Measurements from ENCODE around the gene PHF2. TPM values are rescaled to one million over a fixed set of nuclear protein-coding genes. Genes with fewer than 3 reads are reported as not detected.

Gene PHF2
- total RNA-seq, 6 experiments from 2014 or later: 15.4 to 17.5 (median 16.6) TPM

- H3K27me3 Mint-ChIP-seq (ENCODE audit: insufficient read depth): peaks cover 3% of the 10 kb centered on the region; the same call in 1 of the 2 replicates
Observed at GRCh38 chr9:93713716-93714115, 137.3 kb downstream of the PHF2 start.

DNA sequence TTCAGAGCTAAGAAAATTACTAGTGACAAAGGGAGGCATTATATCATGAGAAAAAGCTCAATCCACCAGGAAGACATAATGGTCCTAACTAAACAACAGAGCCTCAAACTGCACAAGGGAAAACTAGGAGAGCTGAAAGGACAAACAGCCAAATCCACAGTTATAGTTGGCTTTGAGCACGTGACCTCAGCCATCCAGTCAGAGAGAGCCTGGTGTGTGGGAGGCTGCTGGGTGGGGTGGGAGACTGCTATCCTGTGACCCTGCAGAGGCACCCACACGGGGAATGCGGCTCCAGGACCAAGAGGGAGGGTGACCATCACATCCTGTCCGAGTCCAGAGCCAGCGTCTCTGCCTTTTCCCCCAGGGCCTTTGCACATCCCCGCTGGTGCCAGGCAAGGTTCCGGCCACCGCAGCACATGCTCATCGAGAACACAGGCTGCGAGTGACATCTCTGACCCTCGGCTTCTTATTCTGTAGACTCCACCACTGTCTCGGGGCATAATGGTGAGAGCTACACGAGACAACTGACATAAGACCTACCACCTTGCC, 145.1 kb downstream of the PHF2 start:
- no peaks in the 10 kb centered on the region for H3K36me3 Mint-ChIP-seq (ENCODE audit: low read depth)
- no peak overlapping the region for H3K4me3 Mint-ChIP-seq
- no peak overlapping the region for H3K27ac Mint-ChIP-seq
- no peak for TF ChIP-seq CTCF (IDR thresholded peaks at IDR 0.05)
- no peak for DNase-seq
- H3K27me3 Mint-ChIP-seq (ENCODE audit: insufficient read depth): peaks cover 2% of the 10 kb centered on the region; the same call in 1 of the 2 replicates
- H3K4me1 Mint-ChIP-seq (ENCODE audit: low read depth): no peaks in the 10 kb centered on the region
- H3K9me3 Mint-ChIP-seq: peaks cover 14% of the 10 kb centered on the region; the same call in 1 of the 2 replicates

More at GRCh38 chr9:93713716-93714115, 137.3 kb downstream of the PHF2 start:
- Mint-ChIP-seq H3K9me3 (peaks cover 11% of the 10 kb centered on the region; the same call in 1 of the 2 replicates), H3K4me3 (no peak overlapping the region), H3K36me3 (ENCODE audit: low read depth) (no peaks in the 10 kb centered on the region), H3K27ac (no peak overlapping the region), H3K4me1 (ENCODE audit: low read depth) (no peaks in the 10 kb centered on the region; the same call in 1 of the 2 replicates)
- no peak for TF ChIP-seq CTCF (IDR thresholded peaks at IDR 0.05)
- no peak for DNase-seq

GRCh38 chr9:93724852-93725251, 148.5 kb downstream of the PHF2 start:
- Mint-ChIP-seq H3K9me3 (peaks cover 19% of the 10 kb centered on the region), H3K4me3 (no peak overlapping the region), H3K27me3 (ENCODE audit: insufficient read depth) (peaks cover 2% of the 10 kb centered on the region), H3K4me1 (ENCODE audit: low read depth) (no peaks in the 10 kb centered on the region), H3K36me3 (ENCODE audit: low read depth) (no peaks in the 10 kb centered on the region), H3K27ac (no peak overlapping the region)
- no peak for DNase-seq
- TF ChIP-seq CTCF (IDR thresholded peaks at IDR 0.05): no peak

DNA sequence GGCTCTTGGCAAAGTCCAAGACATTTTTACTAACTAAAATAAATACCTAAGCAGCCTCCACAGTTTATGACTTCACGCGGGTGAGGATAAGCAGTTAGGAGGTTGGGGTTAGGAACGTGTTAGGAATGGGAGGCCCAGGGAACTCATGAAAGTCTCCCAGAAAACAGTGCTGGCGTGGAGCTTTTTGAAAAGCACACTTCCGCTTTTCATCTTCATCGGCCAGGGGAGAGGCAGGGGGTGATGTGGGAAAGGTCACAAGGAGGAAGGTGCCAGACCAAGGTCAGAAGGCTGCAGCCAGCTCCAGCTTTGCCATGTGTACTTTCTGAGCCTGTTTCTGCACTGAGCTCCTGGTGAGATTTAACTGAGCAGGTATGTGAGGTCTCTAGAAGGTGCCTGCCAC, 149.0 kb downstream of the PHF2 start:
- DNase-seq: no peak
- Mint-ChIP-seq H3K4me3 (no peak overlapping the region), H3K27me3 (ENCODE audit: insufficient read depth) (peaks cover 2% of the 10 kb centered on the region)

DNA sequence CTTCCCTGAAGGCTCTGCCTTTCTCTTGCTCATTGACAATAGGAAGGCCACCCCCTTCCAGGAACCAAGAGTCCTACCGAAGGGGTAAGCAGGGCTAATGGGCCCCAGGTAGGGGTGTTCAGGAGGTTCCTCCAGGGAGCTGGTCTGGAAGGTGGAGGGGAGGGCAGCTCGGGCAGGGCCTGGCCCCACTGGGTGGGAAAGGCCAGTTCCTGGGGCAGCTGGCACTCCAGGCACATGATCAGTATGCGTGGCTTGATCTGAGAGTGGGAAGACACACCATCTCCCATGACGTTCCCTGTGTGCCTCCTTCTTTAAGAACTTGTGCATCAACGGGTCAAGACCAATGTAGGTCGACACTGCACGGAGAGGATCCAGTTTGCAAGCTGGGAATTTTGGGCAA, 149.8 kb downstream of the PHF2 start:
- H3K9me3 Mint-ChIP-seq: peaks cover 21% of the 10 kb centered on the region
- no peak for TF ChIP-seq CTCF (IDR thresholded peaks at IDR 0.05)
- no peak overlapping the region for H3K4me3 Mint-ChIP-seq
- H3K4me1 Mint-ChIP-seq (ENCODE audit: low read depth): no peaks in the 10 kb centered on the region
- H3K27me3 Mint-ChIP-seq (ENCODE audit: insufficient read depth): peaks cover 2% of the 10 kb centered on the region
- no peak overlapping the region for H3K27ac Mint-ChIP-seq
- H3K36me3 Mint-ChIP-seq (ENCODE audit: low read depth): no peaks in the 10 kb centered on the region
- DNase-seq: no peak

More for the DNA sequence above, 149.0 kb downstream of the PHF2 start:
- peaks cover 21% of the 10 kb centered on the region for H3K9me3 Mint-ChIP-seq
- no peak for TF ChIP-seq CTCF (IDR thresholded peaks at IDR 0.05)
- H3K36me3 Mint-ChIP-seq (ENCODE audit: low read depth): no peaks in the 10 kb centered on the region
- H3K4me1 Mint-ChIP-seq (ENCODE audit: low read depth): no peaks in the 10 kb centered on the region
- no peak overlapping the region for H3K27ac Mint-ChIP-seq

Small RNA genes lying within 50 kb of the gene (microRNA-seq; reads per million reads assigned to microRNA genes)
- not detected for gene MIR548AU

Other genes with a start within 250 kb of the PHF2 start
- gene FAM120A, start 124.9 kb upstream of the PHF2 start, total RNA-seq (2021; fragmentation: NEBNext Ultra II Directional; extraction: Animal tissue kit (Norgen Biotek cat#: 25700)): 100 to 1,000 TPM; 139 to 161 (median 155) TPM
- gene FAM120AOS, start 123.0 kb upstream of the PHF2 start, total RNA-seq (2021; fragmentation: NEBNext Ultra II Directional; extraction: Animal tissue kit (Norgen Biotek cat#: 25700)): 10 to 100 TPM; 35.3 to 38.9 (median 36.6) TPM

Data from HFFc6 (cell line).